H1 (cell line): ENCODE data around the gene RAB3B. TPM values are rescaled to one million over a fixed set of nuclear protein-coding genes. Genes with fewer than 3 reads are reported as not detected.

Source experiments
- CTCF ChIA-PET: fragments of 300-600 bp; sonication (Branson Sonifier 250); formaldehyde crosslinking; loops from one replicate; lab custom pipeline; 2021; ENCODE audit not compliant: partially characterized antibody; lab: Charles Lee
- POLR2A ChIA-PET: fragments of 300-600 bp; sonication (Branson Sonifier 250); formaldehyde crosslinking; loops from one replicate; lab custom pipeline; 2021; ENCODE audit warnings: inconsistent platforms; ENCODE audit not compliant: partially characterized antibody; lab: Charles Lee
- DNase-seq, 2 experiments: peaks; one replicate each; pipeline versions ENCODE4 v3.0.0 to v3.0.0-alpha.2; 2010 to 2022; ENCODE audit warnings: low spot score in 2 of 2, low read depth in 1 of 2, mixed read lengths in 1 of 2
- FAIRE-seq: peaks from 2 replicates; lab custom pipeline; 2011; peaks lifted over from hg19 to GRCh38; lab: Jason Lieb, UNC
- H2AFZ ChIP-seq: 2 replicates; pipeline ENCODE4 v1.8.1; 2012; ENCODE audit warnings: low read length, inconsistent platforms
- H2AK5ac ChIP-seq: 2 replicates; pipeline ENCODE4 v1.6.1; 2013; ENCODE audit warnings: low read depth, low read length
- H2BK120ac ChIP-seq: replicated peaks from 2 replicates; pipeline ENCODE3; 2013; ENCODE audit warnings: low read depth, low read length, inconsistent platforms
- H2BK12ac ChIP-seq: 2 replicates; pipeline ENCODE4 v1.6.1; 2013; ENCODE audit warnings: low read depth, low read length
- H2BK15ac ChIP-seq: 2 replicates; pipeline ENCODE4 v1.6.1; 2013; ENCODE audit warnings: low read length
- H2BK20ac ChIP-seq: 2 replicates; pipeline ENCODE4 v1.6.1; 2013; ENCODE audit warnings: low read length
- H2BK5ac ChIP-seq: 2 replicates; pipeline ENCODE4 v1.6.1; 2013; ENCODE audit warnings: low read depth, low read length
- H3K14ac ChIP-seq: 2 replicates; pipeline ENCODE4 v1.6.1; 2013; ENCODE audit warnings: inconsistent platforms; ENCODE audit not compliant: insufficient read length
- H3K18ac ChIP-seq: 2 replicates; pipeline ENCODE4 v1.6.1; 2013; ENCODE audit warnings: low read length; ENCODE audit errors: extremely low read depth
- H3K23ac ChIP-seq: 2 replicates; pipeline ENCODE4 v1.6.1; 2013; ENCODE audit warnings: inconsistent platforms; ENCODE audit not compliant: insufficient read length
- H3K23me2 ChIP-seq: 2 replicates; pipeline ENCODE4 v1.6.1; 2013; ENCODE audit warnings: low read depth, low read length
- H3K27ac ChIP-seq: 2 replicates; pipeline ENCODE4 v1.6.1; 2011; ENCODE audit warnings: low read depth, low read length, inconsistent platforms
- H3K27me3 ChIP-seq, 4 experiments: replicated peaks in 1 of 4; 1 replicate in 1 of 4; 2 replicates in 3 of 4; pipeline versions ENCODE4 v1.6.1 to v1.8.1; 2011 to 2013; ENCODE audit warnings: low read length in 3 of 4, mild to moderate bottlenecking in 3 of 4, inconsistent platforms in 2 of 4, mixed read lengths in 2 of 4, moderate library complexity in 1 of 4; ENCODE audit not compliant: control insufficient read depth in 3 of 4, insufficient read depth in 3 of 4; ENCODE audit errors: extremely low read depth in 1 of 4
- H3K36me3 ChIP-seq, 4 experiments: 2 replicates each; pipeline versions ENCODE4 v1.6.1 to v1.8.1; 2011 to 2013; ENCODE audit warnings: mild to moderate bottlenecking in 4 of 4, low read length in 3 of 4, moderate library complexity in 2 of 4, control low read depth in 1 of 4, inconsistent platforms in 1 of 4; ENCODE audit not compliant: insufficient read depth in 4 of 4, control insufficient read depth in 2 of 4
- H3K4ac ChIP-seq: replicated peaks from 2 replicates; pipeline ENCODE3; 2013; ENCODE audit warnings: low read length, low read depth, mixed read lengths, inconsistent platforms; ENCODE audit not compliant: insufficient read length
- H3K4me1 ChIP-seq, 4 experiments: replicated peaks in 1 of 4; 1 replicate in 1 of 4; 2 replicates in 3 of 4; pipeline versions ENCODE4 v1.6.1 to v1.8.1; 2011 to 2013; ENCODE audit warnings: low read length in 3 of 4, inconsistent platforms in 2 of 4, mixed read lengths in 1 of 4; ENCODE audit not compliant: insufficient read depth in 4 of 4, control insufficient read depth in 3 of 4
- H3K4me2 ChIP-seq, 2 experiments: 2 replicates each; pipeline versions ENCODE4 v1.6.1 to v1.8.1; 2011 to 2013; ENCODE audit warnings: low read depth in 2 of 2, low read length in 2 of 2, control low read depth in 1 of 2, inconsistent platforms in 1 of 2, mild to moderate bottlenecking in 1 of 2; ENCODE audit not compliant: insufficient read depth in 1 of 2
- H3K4me3 ChIP-seq, 4 experiments: fragments of 200-600, 300-600 bp in 1 of 4; sonication (generic), shearing (Covaris generic), sonication (Bioruptor Twin) in 1 of 4; 2 replicates each; pipeline versions ENCODE4 v1.5.1 to v1.8.1; 2011 to 2016; ENCODE audit warnings: low read length in 4 of 4, low read depth in 3 of 4, control low read depth in 2 of 4, inconsistent platforms in 2 of 4, mild to moderate bottlenecking in 2 of 4, mixed read lengths in 1 of 4, moderate library complexity in 1 of 4; ENCODE audit not compliant: insufficient read depth in 2 of 4; ENCODE audit errors: extremely low read depth in 1 of 4
- H3K56ac ChIP-seq: replicated peaks from 2 replicates; pipeline ENCODE3; 2013; ENCODE audit warnings: low read depth, mild to moderate bottlenecking, mixed read lengths, low read length, inconsistent platforms; ENCODE audit not compliant: insufficient read length
- H3K79me1 ChIP-seq: 2 replicates; pipeline ENCODE4 v1.6.1; 2013; ENCODE audit warnings: low read depth, low read length, control low read depth
- H3K79me2 ChIP-seq, 2 experiments: 2 replicates each; pipeline versions ENCODE4 v1.6.1 to v1.8.1; 2012 to 2013; ENCODE audit warnings: low read length in 2 of 2, mild to moderate bottlenecking in 2 of 2, inconsistent platforms in 1 of 2; ENCODE audit not compliant: insufficient read depth in 2 of 2, control insufficient read depth in 1 of 2
- H3K9ac ChIP-seq, 4 experiments: replicated peaks in 1 of 4; 1 replicate in 1 of 4; 2 replicates in 3 of 4; pipeline versions ENCODE4 v1.6.1 to v1.8.1; 2011 to 2013; ENCODE audit warnings: low read depth in 3 of 4, low read length in 3 of 4, control low read depth in 2 of 4, mild to moderate bottlenecking in 2 of 4, moderate library complexity in 2 of 4, inconsistent platforms in 1 of 4; ENCODE audit errors: extremely low read depth in 1 of 4
- H3K9me3 ChIP-seq, 2 experiments: 2 replicates each; pipeline versions ENCODE4 v1.6.1 to v1.8.1; 2012 to 2013; ENCODE audit warnings: mild to moderate bottlenecking in 2 of 2, moderate library complexity in 2 of 2, control low read depth in 1 of 2, inconsistent platforms in 1 of 2, low read depth in 1 of 2, low read length in 1 of 2, mixed read lengths in 1 of 2; ENCODE audit not compliant: insufficient read depth in 2 of 2
- H4K20me1 ChIP-seq, 2 experiments: replicated peaks in 1 of 2; 2 replicates each; pipeline versions ENCODE3 to v1.8.1; 2011 to 2013; ENCODE audit warnings: inconsistent platforms in 2 of 2, low read length in 2 of 2, mild to moderate bottlenecking in 1 of 2; ENCODE audit not compliant: insufficient read depth in 2 of 2, control insufficient read depth in 1 of 2
- H4K5ac ChIP-seq: 2 replicates; pipeline ENCODE4 v1.6.1; 2013; ENCODE audit warnings: low read length, low read depth, mixed read lengths, inconsistent platforms; ENCODE audit not compliant: insufficient read length
- H4K8ac ChIP-seq: 2 replicates; pipeline ENCODE4 v1.8.0; 2013; ENCODE audit warnings: mild to moderate bottlenecking, moderate library complexity, low read length, inconsistent platforms; ENCODE audit not compliant: insufficient read depth; ENCODE audit errors: extremely low read depth
- H4K91ac ChIP-seq: replicated peaks from 2 replicates; pipeline ENCODE3; 2013; ENCODE audit warnings: low read length, mixed read lengths, inconsistent platforms; ENCODE audit not compliant: insufficient read length
- BCL11A ChIP-seq, 2 experiments: IDR thresholded peaks; one replicate each; pipeline ENCODE4 v1.6.1; 2011; ENCODE audit warnings: low read depth in 2 of 2, low read length in 2 of 2, mild to moderate bottlenecking in 2 of 2
- CBX8 ChIP-seq: fragments of 300-800, 300-1000 bp; sonication (generic); IDR thresholded peaks from 2 replicates; pipeline ENCODE4 v1.7.1; 2016; ENCODE audit warnings: low read depth, low read length, borderline replicate concordance
- CTBP2 ChIP-seq: IDR thresholded peaks from 2 replicates; pipeline ENCODE4 v1.7.0; 2011; ENCODE audit warnings: borderline replicate concordance, mild to moderate bottlenecking, moderate library complexity, mixed read lengths, low read length; ENCODE audit not compliant: insufficient read depth, insufficient read length
- EZH2 ChIP-seq: fragments of 200-600 bp; sonication (generic); IDR thresholded peaks from 2 replicates; pipeline ENCODE4 v1.7.1; 2012; ENCODE audit warnings: low read depth, mild to moderate bottlenecking, moderate library complexity, low read length, inconsistent platforms; ENCODE audit not compliant: severe bottlenecking
- HDAC2 ChIP-seq, 2 experiments: fragments of 300-600 bp in 1 of 2; sonication (generic) in 1 of 2; IDR thresholded peaks; 2 replicates each; pipeline ENCODE4 v1.6.1; 2011 to 2012; ENCODE audit warnings: low read depth in 2 of 2, low read length in 2 of 2, mild to moderate bottlenecking in 2 of 2, moderate library complexity in 2 of 2, borderline replicate concordance in 1 of 2, inconsistent platforms in 1 of 2
- HDAC6 ChIP-seq: IDR thresholded peaks from one replicate; pipeline ENCODE4 v1.7.1; 2012; ENCODE audit warnings: low read depth, mild to moderate bottlenecking, inconsistent platforms, low read length, moderate library complexity
- JUND ChIP-seq: IDR thresholded peaks from 2 replicates; pipeline ENCODE4 v1.6.1; 2011; ENCODE audit warnings: mild to moderate bottlenecking, improper control_type of control experiment, low read length
- RBBP5 ChIP-seq: IDR thresholded peaks from 2 replicates; pipeline ENCODE4 v1.7.1; 2012; ENCODE audit warnings: low read depth, mild to moderate bottlenecking, inconsistent platforms, low read length, moderate library complexity, borderline replicate concordance
- RNF2 ChIP-seq: fragments of 200-900, 300-1000 bp; sonication (generic); IDR thresholded peaks from 2 replicates; pipeline ENCODE4 v1.7.1; 2016; ENCODE audit warnings: borderline replicate concordance, low read depth, mild to moderate bottlenecking, antibody characterized with exemption, low read length; ENCODE audit not compliant: poor library complexity, severe bottlenecking; ENCODE audit errors: missing control alignments
- SP4 ChIP-seq: IDR thresholded peaks from 2 replicates; pipeline ENCODE4 v1.6.1; 2012; ENCODE audit warnings: low read length, inconsistent platforms
- TAF7 ChIP-seq: optimal IDR thresholded peaks from 2 replicates; pipeline ENCODE3; 2011; ENCODE audit warnings: low read depth, mild to moderate bottlenecking, inconsistent platforms, low read length, moderate library complexity, borderline replicate concordance
- WGBS, 2 experiments: shearing (Covaris generic) in 1 of 2; methylation state at CpG; one replicate each; pipeline versions ENCODE4 v1.1.6 to v1.1.7; 2013 to 2015; ENCODE audit warnings: low lambda C conversion rate in 2 of 2, mixed read lengths in 2 of 2, inconsistent platforms in 1 of 2, low coverage in 1 of 2, missing lambda C conversion rate in 1 of 2; ENCODE audit not compliant: insufficient replicate concordance in 2 of 2, insufficient coverage in 1 of 2, insufficient read length in 1 of 2; ENCODE audit errors: extremely low coverage in 1 of 2, missing lambda C conversion rate in 1 of 2; 5-methylcytosine and 5-hydroxymethylcytosine counted together
- polyA plus RNA-seq, 7 experiments: library from polyadenylated mRNA; depleted of rRNA in 3 of 7; stranded (reverse) in 5 of 7; unstranded in 2 of 7; fragments of >200 nt in 5 of 7; fragments of 200-250 nt in 2 of 7; gene quantifications; 1 replicate in 5 of 7; 2 replicates in 1 of 7; 4 replicates in 1 of 7; pipeline versions ENCODE4 v1.2.1 to v1.2.3, GENCODE V29; 2011 to 2013; ENCODE audit warnings: missing spikeins in 2 of 7, mixed read lengths in 2 of 7
- total RNA-seq: library from RNA; stranded (reverse); fragmentation: NEBNext Ultra II Directional; extraction: Animal tissue kit (Norgen Biotek cat#: 25700); gene quantifications from 2 replicates; pipeline ENCODE4 v1.2.1, GENCODE V29; 2021
- TF ChIP-seq, protein P1 (sequence below): IDR thresholded peaks from 2 replicates; pipeline ENCODE4 v1.6.1; 2012; ENCODE audit warnings: inconsistent platforms

RAB3B gene
- total and polyA plus RNA-seq, 2 of the 8 experiments (the other 6 are each of a cell fraction or from before 2014, with no cell fraction given) = 12.5 to 36.8 TPM

DNA sequence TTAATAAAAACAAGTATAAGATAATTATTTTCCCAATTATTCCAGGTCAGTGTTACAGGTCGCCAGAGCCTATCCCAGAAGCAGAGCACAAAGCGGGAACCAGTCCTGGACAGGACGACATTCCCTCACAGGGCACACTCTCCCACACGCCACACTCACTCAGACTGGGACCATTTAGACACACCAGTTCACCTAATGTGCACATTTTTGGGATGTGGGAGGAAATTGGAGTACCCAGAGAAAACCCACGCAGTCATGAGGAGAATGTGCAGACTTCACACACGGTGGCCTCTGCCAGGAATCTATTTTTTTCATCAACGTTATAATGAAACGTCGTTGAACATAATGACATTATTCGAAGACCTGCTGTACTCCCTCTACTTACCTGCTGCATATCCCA lies 91.5 kb downstream of the RAB3B start:
- Histone ChIP-seq H2BK12ac (no peak overlapping the region), H3K27me3 (no peaks in the 10 kb centered on the region), H3K56ac (no peak overlapping the region), H4K5ac (no peak overlapping the region), H3K4me2 (no peak overlapping the region), H3K4me3 (no peak overlapping the region), H3K9ac (no peak overlapping the region), H3K36me3 (no peaks in the 10 kb centered on the region), H2BK5ac (no peak overlapping the region), H2BK20ac (no peak overlapping the region), H3K18ac (no peak overlapping the region), H2AFZ (no peak overlapping the region), H4K91ac (no peak overlapping the region), H3K14ac (no peak overlapping the region), H3K23me2 (no peaks in the 10 kb centered on the region), H3K4ac (no peak overlapping the region), H3K9me3 (no peaks in the 10 kb centered on the region), H4K8ac (no peak overlapping the region), H3K79me1 (no peaks in the 10 kb centered on the region), H3K27ac (no peak overlapping the region), H3K23ac (no peak overlapping the region), H2AK5ac (peak overlapping the region; percentile 11; the same call in 1 of the 2 replicates), H2BK15ac (no peak overlapping the region; the same call in 1 of the 2 replicates), H2BK120ac (no peak overlapping the region), H4K20me1 (no peaks in the 10 kb centered on the region), H3K4me1 (peaks cover 0 to 3% (median 0%) of the 10 kb centered on the region in 4 experiments; a peak in 1 of 7 replicates), H3K79me2 (no peaks in the 10 kb centered on the region)
- no peak for DNase-seq
- FAIRE-seq = no peak
- ChIA-PET POLR2A (interaction anchor here (0.7 kb wide), 1 partner anchor 19 kb away, joined by 3 read pairs; no protein-coding TSS in a partner anchor), CTCF (interaction anchor here (0.7 to 4.3 kb wide), 8 partner anchors 11 to 110 kb away, joined by 3 to 84 read pairs (median 5); no protein-coding TSS in a partner anchor)
- WGBS, 2 experiments = 84% methylated on average over 10 of the region's 10 CpGs; no CpG with 5 or more reads in 1 of the 2 experiments
- TF ChIP-seq RNF2 = no peak
- no peak for TF ChIP-seq CBX8
- no peak for TF ChIP-seq EZH2
- no peak for TF ChIP-seq BCL11A (IDR thresholded peaks at IDR 0.05; ENCODE audit: low read depth in 2 of 2, low read length in 2 of 2)
- no peak for TF ChIP-seq HDAC2 (IDR thresholded peaks at IDR 0.05; ENCODE audit: borderline replicate concordance in 1 of 2, low read depth in 2 of 2, low read length in 2 of 2)
- no peak for TF ChIP-seq TAF7
- no peak for TF ChIP-seq SP4
- TF ChIP-seq, protein P1, sequence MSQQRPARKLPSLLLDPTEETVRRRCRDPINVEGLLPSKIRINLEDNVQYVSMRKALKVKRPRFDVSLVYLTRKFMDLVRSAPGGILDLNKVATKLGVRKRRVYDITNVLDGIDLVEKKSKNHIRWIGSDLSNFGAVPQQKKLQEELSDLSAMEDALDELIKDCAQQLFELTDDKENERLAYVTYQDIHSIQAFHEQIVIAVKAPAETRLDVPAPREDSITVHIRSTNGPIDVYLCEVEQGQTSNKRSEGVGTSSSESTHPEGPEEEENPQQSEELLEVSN = no peak
- TF ChIP-seq HDAC6 = no peak
- TF ChIP-seq RBBP5 = no peak
- TF ChIP-seq CTBP2 = no peak
- no peak for TF ChIP-seq JUND
